HG03558 (cell line): Measurements from ENCODE around the gene CCR7.

Experiments
- ATAC-seq: cut with Tn5 transposase; IDR thresholded peaks from one replicate; pipeline ENCODE4 v1.9.1; 2021; ENCODE audit warnings: moderate number of reproducible peaks; ENCODE audit not compliant: unreplicated experiment; ENCODE audit errors: extremely low read depth

The CCR7 gene

GRCh38 chr17:40522250-40522960, 42.9 kb downstream of the CCR7 start:
- ATAC-seq: no peak

- no peak for ATAC-seq
Measured at GRCh38 chr17:40520991-40521453, 44.2 kb downstream of the CCR7 start.

GRCh38 chr17:40519089-40519775, 46.0 kb downstream of the CCR7 start:
- no peak for ATAC-seq

GRCh38 chr17:40518401-40519088, 46.7 kb downstream of the CCR7 start:
- ATAC-seq: no peak

- ATAC-seq: no peak
Measured at GRCh38 chr17:40517981-40518380, 47.3 kb downstream of the CCR7 start.

GRCh38 chr17:40517286-40517662, 48.0 kb downstream of the CCR7 start:
- ATAC-seq: no peak

GRCh38 chr17:40516581-40517285, 48.5 kb downstream of the CCR7 start:
- ATAC-seq: no peak

GRCh38 chr17:40515491-40516041, 49.7 kb downstream of the CCR7 start:
- no peak for ATAC-seq

GRCh38 chr17:40515011-40515410, 50.3 kb downstream of the CCR7 start:
- ATAC-seq: no peak

- ATAC-seq: no peak
Measured at GRCh38 chr17:40514013-40514875, 51.0 kb downstream of the CCR7 start.

- ATAC-seq: no peak
Measured at GRCh38 chr17:40511667-40512220, 53.5 kb downstream of the CCR7 start.

GRCh38 chr17:40511136-40511535, 54.1 kb downstream of the CCR7 start:
- no peak for ATAC-seq

- no peak for ATAC-seq
Measured at GRCh38 chr17:40510328-40510648, 55.0 kb downstream of the CCR7 start.

- no peak for ATAC-seq
Measured at GRCh38 chr17:40509626-40510327, 55.5 kb downstream of the CCR7 start.

GRCh38 chr17:40506786-40507185, 58.5 kb downstream of the CCR7 start:
- no peak for ATAC-seq
